LHCN-M2 (cell line): ENCODE measurements around the gene FIBP. TPM values are rescaled to one million over a fixed set of nuclear protein-coding genes. Genes with fewer than 3 reads are reported as not detected.

ENCODE experiments used
- DNase-seq: peaks from one replicate; pipeline ENCODE4 v3.0.0-alpha.2; 2012; ENCODE audit warnings: low read depth
- polyA plus RNA-seq: library from polyadenylated mRNA; unstranded; fragments of >200 nt; gene quantifications from one replicate; pipeline ENCODE4 v1.2.1, GENCODE V29; 2012; ENCODE audit warnings: missing spikeins
- total RNA-seq: library from RNA; depleted of rRNA; stranded (reverse); fragments of >200 nt; gene quantifications from 2 replicates; pipeline ENCODE4 v1.2.3, GENCODE V29; 2014; rRNA removed

Gene FIBP
- 165 and 171 TPM in 2 replicates for total RNA-seq
- polyA plus RNA-seq: 159 TPM

- DNase-seq: peak; percentile 95
These were observed at the start of gene FIBP for GRCh38 chr11:65888163-65888814. Gene FIBP, minus strand, starts transcription at chr11:65888471. Its CDS starts 53 bp downstream, at chr11:65888418.

- no peak for DNase-seq
These were observed 49.5 kb upstream of the FIBP start for GRCh38 chr11:65937766-65938165.

GRCh38 chr11:65934014-65934413 lies 45.7 kb upstream of the FIBP start:
- peak; percentile 55 for DNase-seq

- no peak for DNase-seq
These were observed 44.3 kb upstream of the FIBP start for GRCh38 chr11:65932558-65932919.

GRCh38 chr11:65931773-65932557 lies 43.7 kb upstream of the FIBP start:
- no peak for DNase-seq

GRCh38 chr11:65928667-65929066 lies 40.4 kb upstream of the FIBP start:
- DNase-seq: no peak

- DNase-seq: no peak
These were observed 39.7 kb upstream of the FIBP start for GRCh38 chr11:65927904-65928397.

- no peak for DNase-seq
These were observed 37.1 kb upstream of the FIBP start for GRCh38 chr11:65925397-65925796.

- no peak for DNase-seq
These were observed 34.3 kb upstream of the FIBP start for GRCh38 chr11:65922565-65922964.

- no peak for DNase-seq
These were observed 33.6 kb upstream of the FIBP start for GRCh38 chr11:65921876-65922275.

GRCh38 chr11:65921033-65921555 lies 32.8 kb upstream of the FIBP start:
- DNase-seq: no peak

- DNase-seq: no peak
These were observed 32.1 kb upstream of the FIBP start for GRCh38 chr11:65920372-65920802.

- no peak for DNase-seq
These were observed 31.5 kb upstream of the FIBP start for GRCh38 chr11:65919573-65920371.

- peak; percentile 98 for DNase-seq
These were observed 30.9 kb upstream of the FIBP start, which contains the start of gene DRAP1 for GRCh38 chr11:65919141-65919572. Gene DRAP1, plus strand, starts transcription at chr11:65919426. Its CDS starts 76 bp downstream, at chr11:65919502.

- DNase-seq: peak; percentile 56
These were observed 30.2 kb upstream of the FIBP start, which contains the start of gene C11orf68 for GRCh38 chr11:65918211-65919140. Gene C11orf68, minus strand, starts transcription at chr11:65919062. Its CDS starts 31 bp downstream, at chr11:65919031.

GRCh38 chr11:65917434-65918210 lies 29.4 kb upstream of the FIBP start:
- DNase-seq: peak; percentile 57

GRCh38 chr11:65917077-65917433 lies 28.8 kb upstream of the FIBP start:
- DNase-seq: no peak

- no peak for DNase-seq
These were observed 28.1 kb upstream of the FIBP start for GRCh38 chr11:65916391-65916790.

GRCh38 chr11:65915821-65916251 lies 27.6 kb upstream of the FIBP start:
- DNase-seq: peak; percentile 99
